GM23248 (cell line): ENCODE measurements around the gene RPAP2.

ENCODE experiments used
- EZH2 ChIP-seq: fragments of 200-600 bp; sonication (generic); IDR thresholded peaks from 2 replicates; pipeline ENCODE4 v1.6.1; 2018; ENCODE audit warnings: antibody characterized with exemption, mild to moderate bottlenecking; ENCODE audit not compliant: insufficient read depth, poor library complexity, severe bottlenecking
- EZH2phosphoT487 ChIP-seq: fragments of 200-600 bp; sonication (generic); IDR thresholded peaks from 2 replicates; pipeline ENCODE4 v1.6.1; 2018; ENCODE audit warnings: antibody characterized with exemption, moderate library complexity, mild to moderate bottlenecking, low read depth; ENCODE audit not compliant: insufficient read depth

- no peak for TF ChIP-seq EZH2
- no peak for TF ChIP-seq EZH2phosphoT487
Observed at GRCh38 chr1:92367496-92367895, 68.6 kb downstream of the RPAP2 start.
